Hepatocyte (in vitro differentiated cells): ENCODE measurements around the gene BEX3. TPM values are rescaled to one million over a fixed set of nuclear protein-coding genes. Genes with fewer than 3 reads are reported as not detected.

Experiments
- DNase-seq: peaks from one replicate; pipeline ENCODE4 v3.0.0-alpha.2; 2016; ENCODE audit warnings: low spot score
- H2AFZ ChIP-seq: fragments of 200-600 bp; sonication (generic); 2 replicates; pipeline ENCODE4 v1.6.0; 2016; ENCODE audit warnings: antibody characterized with exemption, mild to moderate bottlenecking
- H3K27ac ChIP-seq: fragments of 200-600 bp; sonication (generic); 2 replicates; pipeline ENCODE4 v1.5.1; 2016; ENCODE audit warnings: mild to moderate bottlenecking
- H3K27me3 ChIP-seq: fragments of 200-600 bp; sonication (generic); 2 replicates; pipeline ENCODE4 v1.6.1; 2016
- H3K36me3 ChIP-seq: fragments of 200-600 bp; sonication (generic); replicated peaks from 2 replicates; pipeline ENCODE4 v1.5.1; 2016; ENCODE audit warnings: low read depth; ENCODE audit not compliant: insufficient read depth
- H3K4me1 ChIP-seq: fragments of 200-600 bp; sonication (generic); 2 replicates; pipeline ENCODE4 v1.5.1; 2016; ENCODE audit warnings: mild to moderate bottlenecking, moderate library complexity; ENCODE audit not compliant: insufficient read depth
- H3K4me2 ChIP-seq: fragments of 200-600 bp; sonication (generic); 2 replicates; pipeline ENCODE4 v1.6.0; 2016
- H3K4me3 ChIP-seq: fragments of 200-600 bp; sonication (generic); 2 replicates; pipeline ENCODE4 v1.5.1; 2016; ENCODE audit warnings: mild to moderate bottlenecking
- H3K79me2 ChIP-seq: fragments of 200-600 bp; sonication (generic); 2 replicates; pipeline ENCODE4 v1.6.0; 2017; ENCODE audit warnings: mild to moderate bottlenecking
- H3K9me2 ChIP-seq: fragments of 200-600 bp; sonication (generic); replicated peaks from 2 replicates; pipeline ENCODE4 v1.6.0; 2017; ENCODE audit warnings: mild to moderate bottlenecking; ENCODE audit not compliant: insufficient read depth
- H3K9me3 ChIP-seq: fragments of 200-600 bp; sonication (generic); 2 replicates; pipeline ENCODE4 v1.5.1; 2016; ENCODE audit warnings: low read depth, mild to moderate bottlenecking
- H4K20me1 ChIP-seq: fragments of 200-600 bp; sonication (generic); 2 replicates; pipeline ENCODE4 v1.6.0; 2016; ENCODE audit warnings: mild to moderate bottlenecking; ENCODE audit not compliant: insufficient read depth, poor library complexity, severe bottlenecking
- CTCF ChIP-seq: fragments of 200-600 bp; sonication (generic); IDR thresholded peaks from 2 replicates; pipeline ENCODE4 v1.5.1; 2016; ENCODE audit warnings: antibody characterized with exemption, mild to moderate bottlenecking; ENCODE audit not compliant: poor library complexity
- EZH2 ChIP-seq: fragments of 200-600 bp; sonication (generic); IDR thresholded peaks from 2 replicates; pipeline ENCODE4 v1.6.1; 2016; ENCODE audit warnings: antibody characterized with exemption, mild to moderate bottlenecking, borderline replicate concordance
- EZH2phosphoT487 ChIP-seq: fragments of 200-600 bp; sonication (generic); IDR thresholded peaks from one replicate; pipeline ENCODE4 v1.6.1; 2018; ENCODE audit warnings: antibody characterized with exemption, mild to moderate bottlenecking, low read depth, moderate library complexity; ENCODE audit not compliant: unreplicated experiment, severe bottlenecking
- WGBS: methylation state at CpG from one replicate; pipeline ENCODE4 v1.1.6; 2016; ENCODE audit warnings: low lambda C conversion rate; ENCODE audit errors: missing lambda C conversion rate; 5-methylcytosine and 5-hydroxymethylcytosine counted together
- polyA plus RNA-seq: library from polyadenylated mRNA; unstranded; fragments of >200 nt; fragmentation: Nextera tagmentation; extraction: Ambion mirVana; gene quantifications from 2 replicates; pipeline ENCODE4 v1.2.1, GENCODE V29; 2016
- total RNA-seq: library from RNA; depleted of rRNA; stranded (reverse); fragments of >200 nt; gene quantifications from 2 replicates; pipeline ENCODE4 v1.2.3, GENCODE V29; 2014

BEX3 gene
- total RNA-seq (267 and 271 TPM in 2 replicates), polyA plus RNA-seq (506 and 616 TPM in 2 replicates)

- Histone ChIP-seq H3K4me2 (peak within 1 kb of the TSS; percentile 86), H4K20me1 (no peaks in the 10 kb centered on the region), H3K27ac (peak within 1 kb of the TSS; percentile 97), H3K4me1 (no peaks in the 10 kb centered on the region), H3K9me2 (no peaks in the 10 kb centered on the region), H3K27me3 (no peaks in the 10 kb centered on the region), H3K9me3 (no peaks in the 10 kb centered on the region), H3K79me2 (peaks cover 14% of the 10 kb centered on the region), H3K4me3 (peak within 1 kb of the TSS; percentile 74), H2AFZ (peak within 1 kb of the TSS; percentile 70), H3K36me3 (no peaks in the 10 kb centered on the region)
- WGBS = 39% methylated on average over 32 of the region's 62 CpGs
- DNase-seq = peak; percentile 79
- TF ChIP-seq CTCF (no peak), EZH2 (no peak), EZH2phosphoT487 (no peak)
Measured at GRCh38 chrX:103376118-103376978, at the start of gene BEX3. TSS of gene BEX3 (plus strand) at chrX:103376538. CDS start at chrX:103377522, 984 bp downstream.

GRCh38 chrX:103329991-103330390, 46.3 kb upstream of the BEX3 start, which contains the start of gene TCEAL7:
TSS of gene TCEAL7 (plus strand) at chrX:103330239. CDS start at chrX:103331404, 1,165 bp downstream.
- Histone ChIP-seq H2AFZ (peak within 1 kb of the TSS; percentile 26), H3K4me2 (peak within 1 kb of the TSS; percentile 48), H4K20me1 (no peaks in the 10 kb centered on the region), H3K4me3 (no peak within 1 kb of the TSS), H3K36me3 (no peaks in the 10 kb centered on the region), H3K9me2 (no peaks in the 10 kb centered on the region), H3K4me1 (no peaks in the 10 kb centered on the region), H3K79me2 (no peaks in the 10 kb centered on the region), H3K27me3 (no peaks in the 10 kb centered on the region), H3K9me3 (no peaks in the 10 kb centered on the region), H3K27ac (peak within 1 kb of the TSS; percentile 60)
- no peak for TF ChIP-seq EZH2phosphoT487
- no peak for TF ChIP-seq EZH2
- peak; percentile 14 for DNase-seq
- 57% methylated on average over 11 of the region's 11 CpGs for WGBS

GRCh38 chrX:103330681-103331288, 45.6 kb upstream of the BEX3 start:
- Histone ChIP-seq H3K27ac (peak overlapping the region; percentile 60), H4K20me1 (no peaks in the 10 kb centered on the region), H3K4me3 (no peak overlapping the region), H3K4me1 (no peaks in the 10 kb centered on the region), H3K79me2 (no peaks in the 10 kb centered on the region), H3K36me3 (no peaks in the 10 kb centered on the region), H3K9me2 (no peaks in the 10 kb centered on the region), H3K27me3 (no peaks in the 10 kb centered on the region), H2AFZ (peak overlapping the region; percentile 26), H3K4me2 (peak overlapping the region; percentile 48), H3K9me3 (no peaks in the 10 kb centered on the region)
- TF ChIP-seq EZH2 (no peak), EZH2phosphoT487 (no peak)
- DNase-seq = peak; percentile 20
- WGBS = 50% methylated on average over 19 of the region's 21 CpGs

GRCh38 chrX:103338663-103339062, 37.7 kb upstream of the BEX3 start:
- TF ChIP-seq EZH2 = no peak
- TF ChIP-seq EZH2phosphoT487 = no peak

More at GRCh38 chrX:103338663-103339062, 37.7 kb upstream of the BEX3 start:
- Histone ChIP-seq H3K9me2 (no peaks in the 10 kb centered on the region), H3K36me3 (no peaks in the 10 kb centered on the region), H3K27me3 (no peaks in the 10 kb centered on the region), H3K9me3 (no peaks in the 10 kb centered on the region), H3K4me2 (no peak overlapping the region), H3K4me1 (no peaks in the 10 kb centered on the region), H4K20me1 (no peaks in the 10 kb centered on the region), H3K4me3 (no peak overlapping the region), H3K79me2 (no peaks in the 10 kb centered on the region), H3K27ac (no peak overlapping the region), H2AFZ (no peak overlapping the region)
- no peak for DNase-seq
- 56% methylated on average over 3 of the region's 3 CpGs for WGBS
